Pancreas (tissue), 10 donors: ENCODE measurements around the gene CUX1. TPM values are rescaled to one million over a fixed set of nuclear protein-coding genes. Genes with fewer than 3 reads are reported as not detected.

Experiments
- ATAC-seq, 4 donors: fragments of 200-7000 bp; cut with Tn5 transposase; one replicate each; pipeline versions ENCODE4 v1.8.0 to v1.9.1; 2020; ENCODE audit warnings: mild to moderate bottlenecking in 4 of 4, moderate library complexity in 4 of 4
- DNase-seq, 6 donors: peaks; one replicate each; pipeline ENCODE4 v3.0.0-alpha.2; 2020
- FAIRE-seq: peaks from 2 replicates; lab custom pipeline; 2012; peaks lifted over from hg19 to GRCh38; lab: Jason Lieb, UNC
- H3K27ac ChIP-seq, 4 donors: fragments of 200-600 bp; sonication (generic); 1 replicate in 3 of 4; 2 replicates in 1 of 4; pipeline versions ENCODE4 v1.5.0 to v1.8.0; 2020
- H3K27me3 ChIP-seq, 4 donors: fragments of 200-600 bp; one replicate each; pipeline ENCODE4 v1.8.0; 2021
- H3K36me3 ChIP-seq, 3 donors: fragments of 200-600 bp; sonication (generic) in 1 of 3; one replicate each; pipeline versions ENCODE4 v1.5.0 to v1.8.0; 2020 to 2021
- H3K4me1 ChIP-seq, 3 donors: fragments of 200-600 bp; one replicate each; pipeline ENCODE4 v1.8.0; 2021
- H3K4me3 ChIP-seq, 4 donors: fragments of 200-600 bp; sonication (generic) in 2 of 4; one replicate each; pipeline versions ENCODE4 v1.5.0 to v1.8.0; 2020 to 2021
- H3K9me3 ChIP-seq, 4 donors: fragments of 200-600 bp; one replicate each; pipeline ENCODE4 v1.8.0; 2021
- WGBS, 2 donors: extraction: QIAGEN DNeasy Blood & Tissue Kit; methylation state at CpG; one replicate each; pipeline ENCODE4 v1.1.7; 2013; 5-methylcytosine and 5-hydroxymethylcytosine counted together
- intact Hi-C, 3 donors: fragments of 100-400 bp; cut with DNase I; formaldehyde crosslinking; loops; one replicate each; pipeline versions ENCODE4 v1.11.1 to v1.14.2; 2022
- polyA plus RNA-seq, 2 donors: library from polyadenylated mRNA; stranded (reverse); fragments of 200-250 nt; gene quantifications; one replicate each; pipeline ENCODE4 v1.2.3, GENCODE V29; 2013
- total RNA-seq, 6 donors: library from RNA; stranded (reverse); fragmentation: NEBNext Ultra II Directional in 4 of 6; extraction: Animal tissue kit (Norgen Biotek cat#: 25700) in 4 of 6; gene quantifications; one replicate each; pipeline versions ENCODE4 v1.2.1 to v1.2.4, GENCODE V29; 2021 to 2023
- TF ChIP-seq, protein P1 (sequence below), 4 donors: fragments of 200-600 bp; sonication (generic) in 3 of 4; IDR thresholded peaks; one replicate each; pipeline versions ENCODE4 v1.5.0 to v1.8.0; 2021; ENCODE audit warnings: antibody characterized with exemption in 4 of 4
- donor health status: healthy with polysubstance abuse.
- donor health status: DM: no; HTN: no; CAD: no; lungs with moderate emphysema.
- donor health status: DM: no; HTN: no; CAD: no.
- donor health status: control.
- donor health status: control.
- donor health status: Bipolar disorder and iron deficiency.
- donor health status: DM: yes; HTN: yes; CAD: no.
- donor health status: DM: no; HTN: no; CAD: no.
- donor health status: DM: no; HTN: no; CAD: no.
- donor health status: DM: yes; HTN: yes; CAD: no.

CUX1 gene
- total and polyA plus RNA-seq, 8 donors, result 18.9 to 61.2 (median 45.1) TPM

DNA sequence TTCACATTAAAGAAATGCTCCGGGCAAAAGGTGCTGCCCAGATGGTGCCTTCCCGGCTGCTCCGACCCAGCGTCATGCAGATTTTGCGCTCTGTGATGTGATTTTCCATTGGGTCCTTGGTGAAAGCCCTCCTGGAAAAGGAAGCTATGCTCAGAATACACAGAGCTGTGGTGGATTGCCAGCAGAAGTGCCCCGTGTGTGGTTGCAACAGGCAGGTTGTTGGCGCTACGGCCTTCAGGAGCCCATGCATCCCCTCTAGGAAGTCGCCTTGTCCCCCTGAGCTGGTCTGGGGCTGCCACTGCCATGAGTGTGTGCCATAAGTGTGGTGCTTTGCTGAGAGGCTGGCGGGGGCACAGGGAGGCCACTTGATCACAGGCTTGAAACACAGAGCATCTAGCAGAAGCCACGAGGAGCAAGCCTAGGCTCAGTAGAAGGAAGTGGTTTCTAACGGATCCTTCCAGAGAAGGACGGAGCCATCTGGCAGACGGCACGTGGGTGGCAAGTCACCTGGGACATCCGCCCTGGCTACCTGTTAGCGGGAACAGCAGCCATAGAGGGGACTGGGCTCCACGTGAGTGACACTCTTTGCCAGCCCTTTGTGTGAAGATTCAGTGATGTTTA lies 210.9 kb downstream of the CUX1 start:
- peak in 1 of 6 donors; percentile 22 for DNase-seq
- Histone ChIP-seq H3K4me3 (no peak overlapping the region), H3K27me3 (no peaks in the 10 kb centered on the region), H3K36me3 (peaks cover 0 to 3% (median 0%) of the 10 kb centered on the region in 3 donors), H3K9me3 (no peaks in the 10 kb centered on the region), H3K27ac (no peak overlapping the region), H3K4me1 (no peaks in the 10 kb centered on the region)
- intact Hi-C loops, result no loop called here
- FAIRE-seq, result no peak
- TF ChIP-seq, protein P1, sequence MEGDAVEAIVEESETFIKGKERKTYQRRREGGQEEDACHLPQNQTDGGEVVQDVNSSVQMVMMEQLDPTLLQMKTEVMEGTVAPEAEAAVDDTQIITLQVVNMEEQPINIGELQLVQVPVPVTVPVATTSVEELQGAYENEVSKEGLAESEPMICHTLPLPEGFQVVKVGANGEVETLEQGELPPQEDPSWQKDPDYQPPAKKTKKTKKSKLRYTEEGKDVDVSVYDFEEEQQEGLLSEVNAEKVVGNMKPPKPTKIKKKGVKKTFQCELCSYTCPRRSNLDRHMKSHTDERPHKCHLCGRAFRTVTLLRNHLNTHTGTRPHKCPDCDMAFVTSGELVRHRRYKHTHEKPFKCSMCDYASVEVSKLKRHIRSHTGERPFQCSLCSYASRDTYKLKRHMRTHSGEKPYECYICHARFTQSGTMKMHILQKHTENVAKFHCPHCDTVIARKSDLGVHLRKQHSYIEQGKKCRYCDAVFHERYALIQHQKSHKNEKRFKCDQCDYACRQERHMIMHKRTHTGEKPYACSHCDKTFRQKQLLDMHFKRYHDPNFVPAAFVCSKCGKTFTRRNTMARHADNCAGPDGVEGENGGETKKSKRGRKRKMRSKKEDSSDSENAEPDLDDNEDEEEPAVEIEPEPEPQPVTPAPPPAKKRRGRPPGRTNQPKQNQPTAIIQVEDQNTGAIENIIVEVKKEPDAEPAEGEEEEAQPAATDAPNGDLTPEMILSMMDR (IDR thresholded peaks at IDR 0.05), result no peak
- no peak for ATAC-seq
- WGBS, 2 donors, result 91 to 93% methylated on average over 18 of the region's 18 CpGs

DNA sequence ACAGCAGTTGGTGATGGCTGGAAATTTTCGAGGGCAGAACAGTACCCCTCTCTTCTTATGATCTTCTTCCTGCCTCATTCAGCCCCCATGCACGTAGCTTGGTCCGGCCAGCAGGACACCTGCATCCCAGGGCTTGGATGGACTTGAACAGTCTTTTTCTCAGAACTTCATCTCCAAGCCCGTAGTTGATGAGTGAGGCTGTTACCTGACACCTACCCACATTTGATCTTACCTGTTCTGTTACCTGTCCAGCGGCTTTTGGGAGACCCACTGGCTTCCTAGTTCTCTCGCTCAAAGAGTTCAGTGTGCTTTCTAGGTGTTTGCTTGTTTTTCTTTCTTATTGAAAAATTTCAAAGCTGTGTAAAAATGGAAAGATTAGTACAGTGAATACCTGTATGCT lies 212.2 kb downstream of the CUX1 start:
- ATAC-seq, result no peak
- peak in 1 of 6 donors; percentile 24 for DNase-seq
- Histone ChIP-seq H3K4me1 (no peaks in the 10 kb centered on the region), H3K27ac (no peak overlapping the region), H3K9me3 (no peaks in the 10 kb centered on the region), H3K27me3 (no peaks in the 10 kb centered on the region), H3K36me3 (peaks cover 0 to 3% (median 0%) of the 10 kb centered on the region in 3 donors), H3K4me3 (no peak overlapping the region)
- intact Hi-C loops, result no loop called here
- FAIRE-seq, result no peak
- WGBS, 2 donors, result 75 to 90% methylated on average over 6 of the region's 6 CpGs
- TF ChIP-seq, protein P1 (IDR thresholded peaks at IDR 0.05), result no peak

DNA sequence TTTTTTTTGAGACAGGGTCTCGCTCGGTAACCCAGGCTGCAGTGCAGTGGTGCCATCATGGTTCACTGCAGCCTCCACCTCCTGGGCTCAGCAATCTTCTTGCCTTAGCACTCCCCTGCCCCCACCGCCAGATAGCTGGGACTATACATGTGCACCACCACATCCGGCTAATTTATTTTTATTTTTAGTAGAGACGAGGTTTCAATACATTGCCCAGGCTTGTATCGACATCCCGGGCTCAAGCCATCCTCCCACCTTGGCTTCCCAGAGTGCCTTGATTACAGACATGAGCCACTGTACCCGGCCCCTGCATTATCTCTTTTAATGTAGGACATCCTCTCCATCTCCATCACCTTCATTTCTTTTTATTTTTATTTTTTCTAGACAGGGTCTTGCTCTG lies 213.3 kb downstream of the CUX1 start:
- Histone ChIP-seq H3K36me3 (peaks cover 0 to 3% (median 0%) of the 10 kb centered on the region in 3 donors), H3K27ac (no peak overlapping the region), H3K4me1 (no peaks in the 10 kb centered on the region), H3K4me3 (no peak overlapping the region), H3K9me3 (no peaks in the 10 kb centered on the region), H3K27me3 (no peaks in the 10 kb centered on the region)
- FAIRE-seq, result no peak
- TF ChIP-seq, protein P1 (IDR thresholded peaks at IDR 0.05), result no peak
- intact Hi-C loops, result no loop called here
- ATAC-seq, result no peak
- 97% methylated on average over 8 of the region's 8 CpGs for WGBS, 2 donors
- DNase-seq, result peak in 1 of 6 donors; percentile 22

DNA sequence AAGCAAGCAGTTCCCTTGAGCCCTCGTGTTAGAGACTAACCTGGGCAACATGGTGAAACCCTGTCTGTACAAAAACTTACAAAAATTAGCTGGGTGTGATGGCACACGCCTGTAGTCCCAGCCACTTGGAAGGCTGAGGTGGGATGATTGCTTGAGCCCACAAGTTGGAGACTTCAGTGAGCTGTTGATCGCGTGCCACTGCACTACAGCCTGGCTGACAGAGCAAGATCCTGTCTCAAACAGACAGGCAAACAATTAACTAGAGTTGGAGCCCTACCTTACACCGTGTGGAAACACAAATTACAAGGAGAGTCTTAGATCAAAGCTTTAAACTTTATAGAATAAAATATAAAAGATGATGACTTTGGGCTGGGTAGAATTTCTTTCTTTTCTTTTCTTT lies 219.5 kb downstream of the CUX1 start:
- Histone ChIP-seq H3K27ac (no peak overlapping the region), H3K4me3 (no peak overlapping the region), H3K4me1 (no peaks in the 10 kb centered on the region), H3K9me3 (no peaks in the 10 kb centered on the region), H3K27me3 (no peaks in the 10 kb centered on the region), H3K36me3 (no peaks in the 10 kb centered on the region)
- ATAC-seq (no peak), FAIRE-seq (no peak), DNase-seq (no peak)
- intact Hi-C loops, result no loop called here
- WGBS, 2 donors, result 92% methylated on average over 5 of the region's 5 CpGs
- TF ChIP-seq, protein P1 (IDR thresholded peaks at IDR 0.05), result no peak

DNA sequence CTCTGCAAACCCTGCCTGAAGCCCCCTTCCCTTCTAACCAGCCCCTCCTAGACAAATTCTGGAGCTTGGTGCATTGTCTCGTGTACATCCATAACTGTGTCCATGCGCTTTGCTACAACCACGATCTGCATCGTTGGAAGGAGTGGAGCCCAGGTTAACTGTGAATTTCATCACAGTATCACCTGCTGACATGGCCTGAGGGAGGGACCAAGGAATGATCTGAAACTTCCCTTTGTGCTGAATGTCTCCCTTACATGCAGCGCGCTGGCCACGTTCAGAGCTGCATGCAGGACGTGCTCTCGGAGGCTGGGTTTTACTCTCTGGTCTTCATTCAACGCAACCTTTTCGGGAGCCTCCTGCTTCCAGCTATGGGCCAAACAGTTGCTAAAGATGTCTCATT lies 222.3 kb downstream of the CUX1 start:
- intact Hi-C loops, result no loop called here
- ATAC-seq, result no peak
- 96 to 97% methylated on average over 11 of the region's 11 CpGs for WGBS, 2 donors

More for the DNA sequence above, 222.3 kb downstream of the CUX1 start:
- Histone ChIP-seq H3K9me3 (no peaks in the 10 kb centered on the region), H3K4me1 (no peaks in the 10 kb centered on the region), H3K27me3 (no peaks in the 10 kb centered on the region), H3K27ac (no peak overlapping the region), H3K4me3 (no peak overlapping the region), H3K36me3 (no peaks in the 10 kb centered on the region)
- no peak for DNase-seq
- TF ChIP-seq, protein P1 (IDR thresholded peaks at IDR 0.05), result no peak
- FAIRE-seq, result no peak
